ENCODE data around the gene SEC24D. TPM values are rescaled to one million over a fixed set of nuclear protein-coding genes. Genes with fewer than 3 reads are reported as not detected.

Gene SEC24D
- total and polyA plus RNA-seq, 11 donors = 3.1 to 36.4 (median 14.8) TPM

- no peaks in the 10 kb centered on the region for H3K36me3 ChIP-seq
- H3K27me3 ChIP-seq = no peaks in the 10 kb centered on the region
- no peaks in the 10 kb centered on the region for H3K9me3 ChIP-seq
- peaks cover 0 to 22% (median 13%) of the 10 kb centered on the region in 12 donors for H3K4me1 ChIP-seq
- peak in 2 of 5 donors; percentile 19 to 20 for DNase-seq
- ATAC-seq = peak; percentile 25 to 78 (median 57)
- WGBS, 4 donors = 37 to 54% (median 47%) methylated on average over 2 of the region's 2 CpGs
- H3K4me3 ChIP-seq = no peak overlapping the region
- intact Hi-C loops (cut with DNase I) = no loop called here
- peak overlapping the region in 4 of 12 donors; percentile 1 to 33 (median 27) for H3K27ac ChIP-seq
- no peak for TF ChIP-seq CTCF (IDR thresholded peaks at IDR 0.05)
- TF ChIP-seq POLR2A (IDR thresholded peaks at IDR 0.05) = no peak
These were observed 33.9 kb upstream of the SEC24D start for GRCh38 chr4:118869808-118870342.

GRCh38 chr4:118867311-118868067, 31.6 kb upstream of the SEC24D start:
- intact Hi-C loops (cut with DNase I) = no loop called here
- Histone ChIP-seq H3K36me3 (no peaks in the 10 kb centered on the region), H3K27ac (no peak overlapping the region), H3K4me1 (peaks cover 0 to 22% (median 14%) of the 10 kb centered on the region in 12 donors), H3K27me3 (no peaks in the 10 kb centered on the region), H3K4me3 (no peak overlapping the region), H3K9me3 (no peaks in the 10 kb centered on the region)
- WGBS, 4 donors = 75 to 90% (median 89%) methylated on average over 3 of the region's 3 CpGs
- ATAC-seq = no peak
- TF ChIP-seq POLR2A (IDR thresholded peaks at IDR 0.05) (no peak), CTCF (IDR thresholded peaks at IDR 0.05) (no peak)
- DNase-seq = no peak

GRCh38 chr4:118866442-118866841, 30.5 kb upstream of the SEC24D start:
- peaks cover 0 to 22% (median 14%) of the 10 kb centered on the region in 12 donors for H3K4me1 ChIP-seq
- no peak overlapping the region for H3K27ac ChIP-seq
- no peaks in the 10 kb centered on the region for H3K27me3 ChIP-seq
- ATAC-seq = no peak
- H3K4me3 ChIP-seq = no peak overlapping the region
- no peaks in the 10 kb centered on the region for H3K9me3 ChIP-seq
- WGBS, 4 donors = 88 to 94% (median 92%) methylated on average over 1 of the region's 1 CpG
- H3K36me3 ChIP-seq = no peaks in the 10 kb centered on the region
- DNase-seq = no peak
- TF ChIP-seq CTCF (IDR thresholded peaks at IDR 0.05) (no peak), POLR2A (IDR thresholded peaks at IDR 0.05) (no peak)
- intact Hi-C loops (cut with DNase I) = no loop called here

GRCh38 chr4:118865091-118865708, 29.3 kb upstream of the SEC24D start:
- no peaks in the 10 kb centered on the region for H3K36me3 ChIP-seq
- H3K27ac ChIP-seq = peak overlapping the region in 2 of 12 donors; percentile 10 to 21
- peak; percentile 37 to 74 (median 61) for TF ChIP-seq CTCF (IDR thresholded peaks at IDR 0.05)
- TF ChIP-seq POLR2A (IDR thresholded peaks at IDR 0.05) = no peak
- no peaks in the 10 kb centered on the region for H3K9me3 ChIP-seq
- H3K27me3 ChIP-seq = no peaks in the 10 kb centered on the region
- H3K4me1 ChIP-seq = peaks cover 0 to 15% (median 8%) of the 10 kb centered on the region in 12 donors
- peak; percentile 49 to 89 (median 84) for ATAC-seq
- DNase-seq = peak in 2 of 5 donors; percentile 21 to 27
- intact Hi-C loops (cut with DNase I) = no loop called here
- no peak overlapping the region for H3K4me3 ChIP-seq
- WGBS, 4 donors = 11 to 19% (median 14%) methylated on average over 5 of the region's 5 CpGs

Data from heart left ventricle (tissue), 16 donors.